ENCODE results near the gene TXNRD1.

TXNRD1 gene

GRCh38 chr12:104353012-104353981, 137.7 kb downstream of the TXNRD1 start:
- DNase-seq: no peak

DNA sequence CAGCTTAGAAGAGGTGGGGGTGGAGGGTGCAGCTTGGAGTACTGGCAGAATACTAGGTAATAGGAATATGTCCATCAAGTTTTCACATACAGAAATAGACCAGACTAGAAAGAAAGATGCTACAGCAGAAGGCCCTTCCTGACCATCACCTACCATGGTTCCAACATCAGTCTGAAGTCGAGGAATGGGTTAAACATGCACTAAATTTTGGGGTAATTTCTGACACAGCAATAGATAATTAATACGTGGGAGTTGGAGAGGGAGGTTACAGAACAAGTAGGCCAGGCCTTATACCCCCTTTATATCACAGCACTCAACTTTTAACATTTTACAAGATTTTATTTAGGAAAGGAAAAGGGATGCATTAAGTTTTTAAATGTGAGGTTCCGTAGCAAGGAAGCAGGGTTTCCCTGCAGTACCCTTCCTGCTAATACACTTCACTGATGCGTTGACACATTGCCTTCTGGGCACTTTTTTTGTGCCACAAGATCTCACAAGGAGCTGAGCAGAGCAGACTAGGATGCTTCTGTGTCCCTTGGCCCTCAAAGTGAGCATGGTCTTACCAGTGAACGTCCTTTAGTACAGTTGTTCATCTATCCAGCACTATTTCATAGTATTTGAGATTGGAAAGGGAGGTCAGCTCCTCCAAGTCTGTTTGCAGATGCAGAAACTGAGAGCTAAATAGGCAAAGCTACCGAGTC, 138.7 kb downstream of the TXNRD1 start:
- DNase-seq: no peak

DNA sequence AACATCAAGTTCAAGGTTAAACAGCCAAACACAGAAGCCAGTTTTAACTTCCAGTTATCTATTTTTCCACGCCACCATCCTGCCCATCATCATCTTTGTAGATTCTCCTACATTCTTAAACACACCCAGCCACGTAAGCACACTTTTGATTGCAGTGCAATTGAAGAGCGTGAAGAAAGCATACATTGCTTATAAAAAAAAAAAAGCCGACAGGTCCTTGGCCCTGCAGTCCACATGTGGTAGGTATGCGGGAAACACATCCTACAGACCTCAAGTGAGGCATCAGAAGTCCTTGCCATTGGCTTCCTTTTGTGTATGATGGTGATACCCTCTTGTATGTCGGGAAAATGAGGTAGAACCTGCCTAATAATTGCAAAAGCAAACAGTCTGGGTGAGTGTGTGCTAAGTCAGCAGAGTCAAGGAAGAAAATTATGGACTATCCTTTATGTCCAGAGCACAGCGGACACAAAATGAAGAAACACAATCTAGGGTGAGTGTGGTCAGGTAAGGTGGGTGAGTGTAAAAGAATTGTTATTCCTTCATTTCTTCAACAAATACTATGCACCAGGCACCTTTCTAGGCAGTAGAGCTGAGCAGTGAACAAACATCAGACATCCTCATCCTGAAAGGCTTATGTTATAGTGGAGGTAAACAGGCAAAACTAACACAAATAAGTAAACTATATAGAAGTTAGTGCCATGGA, 139.4 kb downstream of the TXNRD1 start:
- no peak for DNase-seq

DNA sequence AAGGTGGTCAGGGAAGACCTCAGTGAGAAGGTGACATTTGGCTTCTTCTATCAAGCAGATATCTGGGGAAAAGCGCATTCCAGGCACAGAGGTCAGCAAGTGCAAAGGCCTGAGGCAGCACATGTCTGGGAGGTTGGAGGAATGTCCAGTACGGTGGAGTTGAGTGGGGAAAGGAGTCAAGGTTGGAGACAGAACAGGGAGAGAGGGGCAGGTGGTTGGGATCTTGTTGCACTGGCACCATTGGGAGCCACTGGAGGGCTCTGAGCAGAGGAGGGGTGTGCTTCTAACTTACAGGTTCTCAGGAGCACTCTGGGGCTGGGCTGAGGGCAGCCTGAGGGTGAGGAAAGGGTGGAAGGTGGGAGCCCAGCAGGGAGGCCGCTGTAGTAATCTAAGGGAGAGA, 140.1 kb downstream of the TXNRD1 start:
- DNase-seq: no peak

DNA sequence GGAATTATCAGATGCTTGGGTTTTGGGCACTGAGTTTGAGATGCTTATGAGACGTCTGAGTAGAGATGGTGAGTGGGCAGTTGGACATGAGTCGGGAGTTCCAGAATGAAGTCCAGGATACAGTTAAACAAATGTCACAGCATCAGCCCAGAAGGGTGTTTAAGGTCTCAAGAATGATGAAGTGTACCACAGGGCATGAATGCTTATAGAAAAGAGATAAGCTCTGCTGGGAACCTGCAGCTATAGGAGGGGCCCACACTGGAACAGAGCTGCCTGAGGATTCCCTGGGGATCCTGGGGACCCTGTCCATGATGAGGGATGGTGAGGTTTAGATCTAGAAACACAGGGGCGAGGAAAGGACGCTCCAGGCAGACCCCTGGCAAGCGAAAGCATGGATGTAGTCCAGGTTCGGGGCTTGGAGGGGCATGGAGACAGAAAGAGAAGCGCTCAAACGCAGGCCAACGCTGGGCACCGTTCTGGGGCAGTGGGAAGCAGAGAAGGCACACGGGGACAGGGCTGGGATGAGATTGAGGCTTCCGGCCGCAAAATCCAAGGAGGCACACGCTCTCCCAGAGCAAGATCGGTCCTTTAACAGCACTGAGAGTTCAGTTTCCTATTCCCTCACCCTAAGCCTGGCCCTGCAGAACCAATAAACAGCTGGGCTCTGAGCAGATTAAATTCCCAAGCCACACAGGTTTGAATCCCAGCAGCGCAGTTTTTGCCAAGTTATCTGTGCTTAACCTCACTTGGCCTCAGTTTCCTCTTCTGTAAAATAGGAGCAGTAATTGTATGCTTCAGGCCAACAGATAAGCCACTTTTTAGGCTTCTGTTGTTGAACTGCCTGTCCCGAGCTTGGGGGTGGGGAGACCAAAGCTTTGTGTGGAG, 140.9 kb downstream of the TXNRD1 start:
- no peak for DNase-seq

GRCh38 chr12:104357421-104357952, 141.9 kb downstream of the TXNRD1 start:
- DNase-seq: no peak

GRCh38 chr12:104358353-104359003, 142.9 kb downstream of the TXNRD1 start:
- DNase-seq: no peak

GRCh38 chr12:104359216-104359615, 143.6 kb downstream of the TXNRD1 start:
- DNase-seq: no peak

DNA sequence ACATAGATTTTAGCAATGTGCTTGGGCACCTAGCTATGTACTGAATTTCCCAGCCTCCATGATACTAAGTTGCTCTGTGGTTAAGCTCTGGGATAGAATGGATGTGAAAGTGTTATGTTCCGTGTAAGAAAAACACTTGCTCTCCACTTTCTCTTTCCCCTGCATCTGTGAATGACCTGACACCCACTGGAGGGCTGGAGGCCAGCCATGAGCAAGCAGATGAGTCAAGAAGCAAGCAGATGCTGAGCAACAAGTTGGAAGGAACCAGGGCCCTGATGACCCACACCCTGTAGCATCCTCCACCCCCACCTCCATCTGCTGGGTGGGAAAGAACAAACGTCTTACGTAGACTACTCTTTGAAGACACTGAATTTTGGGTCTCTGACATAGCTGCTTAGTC, 144.6 kb downstream of the TXNRD1 start:
- DNase-seq: no peak

DNA sequence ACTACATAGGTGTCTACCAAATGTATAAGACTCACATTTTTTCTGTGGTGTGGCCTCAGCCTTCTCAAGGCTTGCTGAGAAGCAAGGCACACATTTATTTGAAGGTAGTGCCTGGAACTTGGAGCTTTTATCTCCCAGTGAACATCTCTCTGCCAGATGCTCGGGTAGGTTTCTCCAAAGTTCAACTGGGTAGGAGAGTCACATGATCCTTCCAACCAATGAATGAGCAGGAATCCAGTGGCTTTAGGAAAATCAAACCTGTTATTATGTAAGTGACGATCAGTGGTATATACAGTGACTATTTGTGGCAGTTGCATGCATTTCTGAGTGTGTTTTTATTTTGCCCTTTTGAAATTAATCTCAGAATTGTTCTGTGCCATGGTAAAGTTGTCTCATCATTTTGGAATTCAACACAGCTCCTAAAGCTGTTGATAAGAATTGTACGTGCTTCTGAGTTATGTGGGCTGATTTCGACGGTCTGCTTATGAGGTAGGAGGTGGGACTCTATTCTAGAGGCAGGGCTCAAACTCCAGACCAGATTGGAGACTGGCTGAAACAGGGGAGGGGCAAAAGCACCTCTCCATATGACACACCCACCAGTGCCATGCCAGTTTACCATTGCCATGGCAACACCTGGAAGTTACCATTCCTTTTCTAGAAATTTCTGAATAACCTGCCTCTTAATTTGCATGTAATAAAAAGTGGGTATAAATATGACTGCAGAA, 145.6 kb downstream of the TXNRD1 start:
- no peak for DNase-seq

- no peak for DNase-seq
Observed at GRCh38 chr12:104365921-104366410, 150.4 kb downstream of the TXNRD1 start.

- DNase-seq: no peak
Observed at GRCh38 chr12:104369708-104370107, 154.1 kb downstream of the TXNRD1 start.

DNA sequence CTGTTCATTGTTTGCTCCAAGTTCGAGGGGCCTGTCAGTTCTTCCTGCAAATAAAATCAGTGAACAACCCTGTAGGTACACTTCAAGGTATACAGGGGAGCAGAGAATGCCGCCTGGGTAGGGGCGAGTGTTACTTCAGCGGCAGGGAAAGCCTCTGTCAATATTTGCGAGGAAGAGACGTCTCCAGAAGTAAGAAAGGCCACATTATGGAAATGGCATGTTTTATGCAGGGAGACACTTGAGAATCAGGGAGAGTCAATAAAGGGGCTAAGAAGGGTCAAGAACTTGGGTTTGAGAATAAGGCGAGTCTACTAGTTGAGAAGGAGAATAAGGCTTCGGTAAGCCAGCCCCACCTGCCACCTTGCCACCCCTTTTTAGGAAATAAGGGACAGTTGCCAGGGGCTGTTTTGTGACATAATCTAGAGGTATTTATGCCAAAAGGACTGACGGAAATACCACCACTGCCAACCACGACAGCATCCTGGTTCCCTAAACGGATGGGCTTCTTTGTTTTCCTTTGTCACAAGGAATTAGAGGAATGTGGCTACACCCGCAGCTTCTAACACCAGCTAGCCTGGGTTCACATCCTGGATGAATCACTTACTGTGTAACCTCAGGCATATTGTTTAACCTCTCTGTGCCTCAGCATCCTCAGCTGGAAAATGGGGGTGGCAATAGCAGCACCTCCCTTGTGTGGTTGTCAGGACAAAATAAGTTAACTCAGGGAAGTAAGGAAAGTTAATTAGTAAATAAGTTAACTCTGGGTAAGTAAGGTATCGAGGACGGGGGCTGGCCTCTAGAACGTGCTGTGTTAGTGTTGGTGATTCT, 155.7 kb downstream of the TXNRD1 start:
- DNase-seq: no peak

DNA sequence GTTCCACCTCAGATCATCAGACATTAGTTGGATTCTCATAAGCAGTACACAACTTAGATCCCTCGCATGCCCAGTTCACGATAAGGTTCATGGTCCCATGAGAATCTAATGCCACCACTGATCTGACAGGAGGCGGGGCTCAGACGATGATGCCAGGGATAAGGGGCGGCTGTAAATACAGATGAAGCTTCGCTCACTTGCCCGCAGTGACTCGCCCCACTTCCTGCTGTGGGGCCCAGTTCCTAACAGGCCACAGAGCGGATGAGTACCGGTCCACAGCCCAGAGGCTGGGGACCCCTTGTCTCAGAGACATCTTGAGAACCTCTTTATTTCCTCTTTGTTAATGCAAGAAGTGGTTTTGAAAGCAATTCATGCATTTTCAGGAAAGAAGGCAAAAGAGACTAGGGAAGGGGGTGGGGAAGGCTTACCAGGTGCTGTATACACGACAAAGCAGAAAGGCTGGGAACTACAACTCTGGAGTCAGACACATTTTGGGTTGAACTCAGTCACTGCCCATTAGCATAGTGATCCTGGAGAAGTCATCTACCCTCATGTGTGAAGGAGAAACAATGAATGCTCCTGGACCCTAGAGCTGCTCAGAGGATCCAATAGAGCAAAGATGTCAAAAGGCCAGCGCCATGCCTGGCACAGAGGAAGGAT, 156.6 kb downstream of the TXNRD1 start:
- DNase-seq: no peak

DNA sequence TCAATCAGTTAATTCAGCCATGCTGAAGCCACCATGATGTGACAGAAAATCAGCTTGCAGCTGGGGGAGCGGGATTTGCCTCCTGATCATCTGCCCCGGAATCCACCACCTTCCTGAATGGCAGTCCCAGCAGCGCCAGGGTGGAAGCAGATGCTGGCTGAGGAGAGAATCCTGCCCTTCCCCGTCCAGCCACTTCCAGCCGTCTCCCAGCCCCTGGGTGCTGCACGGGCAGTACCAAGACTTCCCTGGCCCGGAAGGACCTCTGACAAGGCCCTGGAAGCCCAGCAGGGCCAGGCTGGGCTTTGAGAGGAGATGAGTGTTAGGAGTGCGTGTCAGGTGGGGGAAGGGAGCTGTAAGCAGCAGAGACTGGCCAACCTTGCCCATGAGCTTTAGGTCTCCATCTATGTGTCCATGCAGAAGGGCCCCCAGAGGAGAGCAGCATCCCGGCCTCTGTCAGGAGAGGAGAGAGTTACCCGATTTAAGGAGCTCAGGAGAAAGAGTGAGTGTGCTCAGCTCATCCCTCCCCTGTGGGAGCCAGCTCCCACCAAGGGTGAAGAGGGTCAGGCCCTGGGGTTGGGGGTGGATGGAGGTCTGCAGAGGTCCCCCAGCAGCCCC, 157.2 kb downstream of the TXNRD1 start:
- DNase-seq: no peak

GRCh38 chr12:104374071-104374470, 158.5 kb downstream of the TXNRD1 start:
- no peak for DNase-seq

DNA sequence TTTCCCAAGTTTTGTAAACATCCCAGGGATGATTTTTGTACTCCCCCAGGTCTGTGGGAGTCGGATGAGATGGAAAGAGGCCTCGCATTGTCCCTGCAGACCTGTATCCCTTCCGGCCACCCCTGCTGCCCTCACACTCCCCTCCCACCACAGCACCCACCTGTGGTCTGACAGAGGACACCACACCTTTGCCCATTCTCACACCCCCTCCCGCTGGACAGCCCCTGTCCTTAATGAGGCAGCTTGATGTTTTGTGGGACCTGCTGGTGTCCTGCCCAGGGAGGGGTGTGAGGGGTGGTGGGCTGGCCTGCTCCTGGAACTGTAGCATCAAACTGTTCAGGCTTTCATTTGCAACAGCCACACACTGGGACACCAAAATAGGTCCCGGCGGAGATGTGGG, 159.2 kb downstream of the TXNRD1 start:
- no peak for DNase-seq

- no peak for DNase-seq
Observed at GRCh38 chr12:104375775-104376174, 160.2 kb downstream of the TXNRD1 start.
